Lung microvascular endothelial cell (primary cell): ENCODE results near the gene DCUN1D1. TPM values are rescaled to one million over a fixed set of nuclear protein-coding genes. Genes with fewer than 3 reads are reported as not detected.

Experiments
- DNase-seq, 2 donors: peaks; one replicate each; pipeline versions ENCODE4 v3.0.0 to v3.0.0-alpha.2; 2010; ENCODE audit warnings: low read depth in 2 of 2
- total RNA-seq: library from RNA; depleted of rRNA; stranded (reverse); fragments of >200 nt; gene quantifications from 2 replicates; pipeline ENCODE4 v1.2.1, GENCODE V29; 2014

DCUN1D1 gene
- total RNA-seq, 1 donor from 2014 or later, result 16.5 TPM

GRCh38 chr3:182972387-182972786 is 8.0 kb downstream of the DCUN1D1 start:
- DNase-seq, result no peak

- no peak for DNase-seq
These were observed 8.7 kb downstream of the DCUN1D1 start for GRCh38 chr3:182971637-182972036.

GRCh38 chr3:182970811-182971418 is 9.4 kb downstream of the DCUN1D1 start:
- DNase-seq, result no peak

- no peak for DNase-seq
These were observed 10.5 kb downstream of the DCUN1D1 start for GRCh38 chr3:182969853-182970252.

- DNase-seq, result peak; percentile 41 to 49
These were observed 11.1 kb downstream of the DCUN1D1 start for GRCh38 chr3:182969277-182969676.

- peak in 1 of 2 donors; percentile 15 for DNase-seq
These were observed 12.8 kb downstream of the DCUN1D1 start for GRCh38 chr3:182967218-182968204.

- no peak for DNase-seq
These were observed 14.4 kb downstream of the DCUN1D1 start for GRCh38 chr3:182965861-182966366.

GRCh38 chr3:182964179-182964578 is 16.2 kb downstream of the DCUN1D1 start:
- DNase-seq, result no peak

GRCh38 chr3:182962166-182962565 is 18.2 kb downstream of the DCUN1D1 start:
- no peak for DNase-seq

- DNase-seq, result no peak
These were observed 20.6 kb downstream of the DCUN1D1 start for GRCh38 chr3:182959474-182960350.

GRCh38 chr3:182957676-182958266 is 22.6 kb downstream of the DCUN1D1 start:
- no peak for DNase-seq

GRCh38 chr3:182957226-182957625 is 23.1 kb downstream of the DCUN1D1 start:
- DNase-seq, result no peak

GRCh38 chr3:182954553-182955235 is 25.6 kb downstream of the DCUN1D1 start:
- DNase-seq, result no peak

GRCh38 chr3:182949688-182950087 is 30.6 kb downstream of the DCUN1D1 start:
- DNase-seq, result no peak

- no peak for DNase-seq
These were observed 32.0 kb downstream of the DCUN1D1 start for GRCh38 chr3:182948305-182948704.

GRCh38 chr3:182947888-182948287 is 32.5 kb downstream of the DCUN1D1 start:
- DNase-seq, result no peak

- DNase-seq, result no peak
These were observed 38.6 kb downstream of the DCUN1D1 start for GRCh38 chr3:182941719-182942118.

- DNase-seq, result no peak
These were observed 40.0 kb downstream of the DCUN1D1 start for GRCh38 chr3:182940266-182940808.

GRCh38 chr3:182937293-182938051 is 42.9 kb downstream of the DCUN1D1 start:
- peak in 1 of 2 donors; percentile 38 for DNase-seq
